GM23338 (cell line): Measurements from ENCODE around the gene FUT2. TPM values are rescaled to one million over a fixed set of nuclear protein-coding genes. Genes with fewer than 3 reads are reported as not detected.

ENCODE experiments used
- ATAC-seq: fragments of 200-7000 bp; cut with Tn5 transposase; 3 replicates; pipeline ENCODE4 v1.9.1; 2020
- DNase-seq: peaks from one replicate; pipeline ENCODE4 v3.0.0-alpha.2; 2015; ENCODE audit warnings: low spot score
- H2AFZ ChIP-seq: fragments of 200-600 bp; sonication (generic); 2 replicates; pipeline ENCODE4 v1.8.0; 2016; ENCODE audit warnings: antibody characterized with exemption, mild to moderate bottlenecking, moderate library complexity
- H3F3A ChIP-seq: fragments of 200-600 bp; sonication (generic); replicated peaks from 2 replicates; pipeline ENCODE4 v1.8.0; 2017; ENCODE audit warnings: antibody characterized with exemption, mixed run types, low read depth
- H3K27ac ChIP-seq: fragments of 200-600 bp; sonication (generic); 2 replicates; pipeline ENCODE4 v1.6.1; 2016; ENCODE audit warnings: low read depth
- H3K27me3 ChIP-seq: fragments of 200-600 bp; sonication (generic); 2 replicates; pipeline ENCODE4 v1.8.0; 2016; ENCODE audit warnings: mild to moderate bottlenecking, mixed run types, moderate library complexity; ENCODE audit not compliant: insufficient read depth
- H3K36me3 ChIP-seq: fragments of 200-600 bp; sonication (generic); 2 replicates; pipeline ENCODE4 v1.8.0; 2016; ENCODE audit warnings: mild to moderate bottlenecking; ENCODE audit not compliant: insufficient read depth
- H3K4me1 ChIP-seq: fragments of 200-600 bp; sonication (generic); 2 replicates; pipeline ENCODE4 v1.8.0; 2016; ENCODE audit warnings: mild to moderate bottlenecking, moderate library complexity; ENCODE audit not compliant: insufficient read depth
- H3K4me2 ChIP-seq: fragments of 200-600 bp; sonication (generic); 2 replicates; pipeline ENCODE4 v1.7.1; 2017; ENCODE audit warnings: mixed run types
- H3K4me3 ChIP-seq: fragments of 200-600 bp; sonication (generic); 2 replicates; pipeline ENCODE4 v1.6.1; 2016; ENCODE audit warnings: mixed run types
- H3K79me2 ChIP-seq: fragments of 200-600 bp; sonication (generic); replicated peaks from 2 replicates; pipeline ENCODE4 v1.8.0; 2017; ENCODE audit warnings: mild to moderate bottlenecking; ENCODE audit not compliant: insufficient read depth
- H3K9me2 ChIP-seq: fragments of 200-600 bp; sonication (generic); 2 replicates; pipeline ENCODE4 v1.8.0; 2017; ENCODE audit not compliant: insufficient read depth
- H4K20me1 ChIP-seq: fragments of 200-600 bp; sonication (generic); replicated peaks from 2 replicates; pipeline ENCODE4 v1.8.0; 2017; ENCODE audit warnings: mild to moderate bottlenecking; ENCODE audit not compliant: insufficient read depth
- H3K27ac Mint-ChIP-seq: 2 replicates; pipeline ENCODE4 v1.8.0; 2020; ENCODE audit warnings: inconsistent platforms, mild to moderate bottlenecking, moderate library complexity, mixed read lengths
- H3K27me3 Mint-ChIP-seq: 3 replicates; pipeline ENCODE4 v1.8.0; 2022; ENCODE audit warnings: low read depth, mild to moderate bottlenecking, moderate library complexity, mixed read lengths, inconsistent platforms; ENCODE audit not compliant: insufficient read depth, poor library complexity
- H3K36me3 Mint-ChIP-seq: 3 replicates; pipeline ENCODE4 v1.8.0; 2021; ENCODE audit warnings: low read depth, mild to moderate bottlenecking, inconsistent platforms, moderate library complexity, mixed read lengths
- H3K4me1 Mint-ChIP-seq: 3 replicates; pipeline ENCODE4 v1.8.0; 2020; ENCODE audit warnings: mild to moderate bottlenecking, inconsistent platforms, mixed read lengths
- H3K4me3 Mint-ChIP-seq: 3 replicates; pipeline ENCODE4 v1.8.0; 2021; ENCODE audit warnings: moderate library complexity, mild to moderate bottlenecking, inconsistent platforms, mixed read lengths
- H3K9me3 Mint-ChIP-seq: 3 replicates; pipeline ENCODE4 v1.8.0; 2020; ENCODE audit warnings: moderate library complexity, mild to moderate bottlenecking, inconsistent platforms, mixed read lengths
- CREB1 ChIP-seq: fragments of 250-450 bp; sonication (Bioruptor Pico); IDR thresholded peaks from 2 replicates; pipeline ENCODE4 v1.5.0; 2020; ENCODE audit warnings: low read depth, mild to moderate bottlenecking, moderate library complexity
- ETS1 ChIP-seq: IDR thresholded peaks from 2 replicates; pipeline ENCODE4 v1.6.1; 2016; ENCODE audit warnings: antibody characterized with exemption
- EZH2 ChIP-seq: fragments of 200-600 bp; sonication (generic); IDR thresholded peaks from one replicate; pipeline ENCODE4 v1.8.0; 2017; ENCODE audit warnings: antibody characterized with exemption, mild to moderate bottlenecking, low read depth; ENCODE audit not compliant: unreplicated experiment
- EZH2phosphoT487 ChIP-seq: fragments of 200-600 bp; sonication (generic); IDR thresholded peaks from one replicate; pipeline ENCODE4 v1.8.1; 2018; ENCODE audit warnings: antibody characterized with exemption; ENCODE audit not compliant: unreplicated experiment
- JUNB ChIP-seq: IDR thresholded peaks from one replicate; pipeline ENCODE4 v1.6.1; 2016; ENCODE audit warnings: antibody characterized with exemption; ENCODE audit not compliant: unreplicated experiment
- NANOG ChIP-seq: IDR thresholded peaks from 2 replicates; pipeline ENCODE4 v1.6.1; 2016; ENCODE audit warnings: antibody characterized with exemption, borderline replicate concordance
- POLR2AphosphoS5 ChIP-seq: IDR thresholded peaks from 2 replicates; pipeline ENCODE4 v1.6.1; 2016; ENCODE audit warnings: antibody characterized with exemption, low read depth
- STAT1 ChIP-seq: IDR thresholded peaks from one replicate; pipeline ENCODE4 v1.6.1; 2016; ENCODE audit warnings: antibody characterized with exemption; ENCODE audit not compliant: unreplicated experiment
- ZNF114 ChIP-seq: fragments of 250-450 bp; sonication (Bioruptor Pico); IDR thresholded peaks from 2 replicates; pipeline ENCODE4 v1.5.0; 2020; ENCODE audit warnings: mild to moderate bottlenecking, moderate library complexity
- ZNF331 ChIP-seq: fragments of 250-450 bp; sonication (Bioruptor Pico); IDR thresholded peaks from 2 replicates; pipeline ENCODE4 v1.5.0; 2020; ENCODE audit warnings: low read depth, mild to moderate bottlenecking, moderate library complexity
- ZNF462 ChIP-seq: fragments of 250-450 bp; sonication (Bioruptor Pico); IDR thresholded peaks from 2 replicates; pipeline ENCODE4 v1.5.0; 2020; ENCODE audit warnings: mild to moderate bottlenecking, moderate library complexity
- polyA plus RNA-seq: library from polyadenylated mRNA; unstranded; fragments of >200 nt; fragmentation: Nextera tagmentation; extraction: Ambion mirVana; gene quantifications from 2 replicates; pipeline ENCODE4 v1.2.1, GENCODE V29; 2016
- total RNA-seq: library from RNA; depleted of rRNA; stranded (reverse); fragments of >200 nt; shearing (Covaris generic); gene quantifications from 2 replicates; pipeline ENCODE4 v1.2.3, GENCODE V29; 2014
- TF ChIP-seq, protein P1 (sequence below), 2 experiments: fragments of 200-600 bp in 1 of 2; sonication (generic) in 1 of 2; conservative IDR thresholded peaks; 2 replicates each; pipeline versions ENCODE4 v1.5.1 to v1.6.1; 2016 to 2017; ENCODE audit warnings: antibody characterized with exemption in 2 of 2, low read depth in 2 of 2, mild to moderate bottlenecking in 2 of 2, moderate library complexity in 1 of 2
- TF ChIP-seq, protein P2 (sequence below): IDR thresholded peaks from one replicate; pipeline ENCODE4 v1.6.1; 2018; ENCODE audit warnings: antibody characterized with exemption; ENCODE audit not compliant: unreplicated experiment

Gene FUT2
- total and polyA plus RNA-seq, 2 experiments from 2014 or later, result 5.0 to 5.6 TPM

- Mint-ChIP-seq H3K4me3 (no peak overlapping the region), H3K9me3 (peaks cover 11% of the 10 kb centered on the region), H3K36me3 (peaks cover 4% of the 10 kb centered on the region; the same call in 1 of the 3 replicates), H3K27ac (no peak overlapping the region), H3K27me3 (peaks cover 3% of the 10 kb centered on the region), H3K4me1 (no peaks in the 10 kb centered on the region)
- no peaks in the 10 kb centered on the region for H3K79me2 ChIP-seq
- H3K36me3 ChIP-seq, result no peaks in the 10 kb centered on the region
- H3K4me2 ChIP-seq, result no peak overlapping the region
- no peak overlapping the region for H3K27ac ChIP-seq
- no peaks in the 10 kb centered on the region for H4K20me1 ChIP-seq
- no peaks in the 10 kb centered on the region for H3K9me2 ChIP-seq
- no peak overlapping the region for H2AFZ ChIP-seq
- no peaks in the 10 kb centered on the region for H3K4me1 ChIP-seq
- TF ChIP-seq EZH2phosphoT487 (no peak), CREB1 (CRISPR knock-in tag) (no peak), ZNF114 (CRISPR knock-in tag) (no peak), ZNF331 (no peak), STAT1 (no peak), POLR2AphosphoS5 (no peak), NANOG (no peak), JUNB (no peak), ETS1 (no peak), EZH2 (no peak), ZNF462 (CRISPR knock-in tag) (no peak)
- TF ChIP-seq, protein P1, sequence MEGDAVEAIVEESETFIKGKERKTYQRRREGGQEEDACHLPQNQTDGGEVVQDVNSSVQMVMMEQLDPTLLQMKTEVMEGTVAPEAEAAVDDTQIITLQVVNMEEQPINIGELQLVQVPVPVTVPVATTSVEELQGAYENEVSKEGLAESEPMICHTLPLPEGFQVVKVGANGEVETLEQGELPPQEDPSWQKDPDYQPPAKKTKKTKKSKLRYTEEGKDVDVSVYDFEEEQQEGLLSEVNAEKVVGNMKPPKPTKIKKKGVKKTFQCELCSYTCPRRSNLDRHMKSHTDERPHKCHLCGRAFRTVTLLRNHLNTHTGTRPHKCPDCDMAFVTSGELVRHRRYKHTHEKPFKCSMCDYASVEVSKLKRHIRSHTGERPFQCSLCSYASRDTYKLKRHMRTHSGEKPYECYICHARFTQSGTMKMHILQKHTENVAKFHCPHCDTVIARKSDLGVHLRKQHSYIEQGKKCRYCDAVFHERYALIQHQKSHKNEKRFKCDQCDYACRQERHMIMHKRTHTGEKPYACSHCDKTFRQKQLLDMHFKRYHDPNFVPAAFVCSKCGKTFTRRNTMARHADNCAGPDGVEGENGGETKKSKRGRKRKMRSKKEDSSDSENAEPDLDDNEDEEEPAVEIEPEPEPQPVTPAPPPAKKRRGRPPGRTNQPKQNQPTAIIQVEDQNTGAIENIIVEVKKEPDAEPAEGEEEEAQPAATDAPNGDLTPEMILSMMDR (conservative IDR thresholded peaks at IDR 0.05; ENCODE audit: low read depth in 2 of 2), result no peak
- TF ChIP-seq, protein P2, sequence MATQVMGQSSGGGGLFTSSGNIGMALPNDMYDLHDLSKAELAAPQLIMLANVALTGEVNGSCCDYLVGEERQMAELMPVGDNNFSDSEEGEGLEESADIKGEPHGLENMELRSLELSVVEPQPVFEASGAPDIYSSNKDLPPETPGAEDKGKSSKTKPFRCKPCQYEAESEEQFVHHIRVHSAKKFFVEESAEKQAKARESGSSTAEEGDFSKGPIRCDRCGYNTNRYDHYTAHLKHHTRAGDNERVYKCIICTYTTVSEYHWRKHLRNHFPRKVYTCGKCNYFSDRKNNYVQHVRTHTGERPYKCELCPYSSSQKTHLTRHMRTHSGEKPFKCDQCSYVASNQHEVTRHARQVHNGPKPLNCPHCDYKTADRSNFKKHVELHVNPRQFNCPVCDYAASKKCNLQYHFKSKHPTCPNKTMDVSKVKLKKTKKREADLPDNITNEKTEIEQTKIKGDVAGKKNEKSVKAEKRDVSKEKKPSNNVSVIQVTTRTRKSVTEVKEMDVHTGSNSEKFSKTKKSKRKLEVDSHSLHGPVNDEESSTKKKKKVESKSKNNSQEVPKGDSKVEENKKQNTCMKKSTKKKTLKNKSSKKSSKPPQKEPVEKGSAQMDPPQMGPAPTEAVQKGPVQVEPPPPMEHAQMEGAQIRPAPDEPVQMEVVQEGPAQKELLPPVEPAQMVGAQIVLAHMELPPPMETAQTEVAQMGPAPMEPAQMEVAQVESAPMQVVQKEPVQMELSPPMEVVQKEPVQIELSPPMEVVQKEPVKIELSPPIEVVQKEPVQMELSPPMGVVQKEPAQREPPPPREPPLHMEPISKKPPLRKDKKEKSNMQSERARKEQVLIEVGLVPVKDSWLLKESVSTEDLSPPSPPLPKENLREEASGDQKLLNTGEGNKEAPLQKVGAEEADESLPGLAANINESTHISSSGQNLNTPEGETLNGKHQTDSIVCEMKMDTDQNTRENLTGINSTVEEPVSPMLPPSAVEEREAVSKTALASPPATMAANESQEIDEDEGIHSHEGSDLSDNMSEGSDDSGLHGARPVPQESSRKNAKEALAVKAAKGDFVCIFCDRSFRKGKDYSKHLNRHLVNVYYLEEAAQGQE, result no peak
- no peaks in the 10 kb centered on the region for H3F3A ChIP-seq
- ATAC-seq, result no peak; the same call in 2 of the 3 replicates
- no peaks in the 10 kb centered on the region for H3K27me3 ChIP-seq
- no peak for DNase-seq
- no peak overlapping the region for H3K4me3 ChIP-seq
Measured at GRCh38 chr19:48664476-48664875, 31.3 kb upstream of the FUT2 start.
